ENCODE results near the gene SDK2. TPM values are rescaled to one million over a fixed set of nuclear protein-coding genes. Genes with fewer than 3 reads are reported as not detected.

The SDK2 gene
- total and polyA plus RNA-seq, 3 experiments from 2014 or later: 0.35 to 0.54 (median 0.44) TPM

GRCh38 chr17:73356561-73357170, 287.6 kb downstream of the SDK2 start:
- no peak overlapping the region for H3K4me3 Mint-ChIP-seq
- Histone ChIP-seq H3K4me1 (ENCODE audit: insufficient read depth, low read length) (no peaks in the 10 kb centered on the region), H3K4me3 (ENCODE audit: low read length) (no peak overlapping the region), H3K9me3 (ENCODE audit: low read length) (no peaks in the 10 kb centered on the region), H3K36me3 (ENCODE audit: insufficient read depth, low read length) (no peaks in the 10 kb centered on the region), H3K27me3 (ENCODE audit: insufficient read depth, low read length, poor library complexity, severe bottlenecking) (no peaks in the 10 kb centered on the region), H3K27ac (ENCODE audit: low read depth, low read length) (no peak overlapping the region)
- no peaks in the 10 kb centered on the region for H3K9me3 Mint-ChIP-seq
- CTCF ChIA-PET: interaction anchor here (0.7 kb wide), 1 partner anchor 629 kb away, joined by 3 read pairs; no protein-coding TSS in a partner anchor
- no peaks in the 10 kb centered on the region for H3K27me3 Mint-ChIP-seq
- H3K36me3 Mint-ChIP-seq: no peaks in the 10 kb centered on the region
- no peak for DNase-seq
- H3K27ac Mint-ChIP-seq: peak overlapping the region in 1 of 8 donors; percentile 86
- no peaks in the 10 kb centered on the region for H3K4me1 Mint-ChIP-seq
- POLR2A ChIA-PET: no interaction called here

DNA sequence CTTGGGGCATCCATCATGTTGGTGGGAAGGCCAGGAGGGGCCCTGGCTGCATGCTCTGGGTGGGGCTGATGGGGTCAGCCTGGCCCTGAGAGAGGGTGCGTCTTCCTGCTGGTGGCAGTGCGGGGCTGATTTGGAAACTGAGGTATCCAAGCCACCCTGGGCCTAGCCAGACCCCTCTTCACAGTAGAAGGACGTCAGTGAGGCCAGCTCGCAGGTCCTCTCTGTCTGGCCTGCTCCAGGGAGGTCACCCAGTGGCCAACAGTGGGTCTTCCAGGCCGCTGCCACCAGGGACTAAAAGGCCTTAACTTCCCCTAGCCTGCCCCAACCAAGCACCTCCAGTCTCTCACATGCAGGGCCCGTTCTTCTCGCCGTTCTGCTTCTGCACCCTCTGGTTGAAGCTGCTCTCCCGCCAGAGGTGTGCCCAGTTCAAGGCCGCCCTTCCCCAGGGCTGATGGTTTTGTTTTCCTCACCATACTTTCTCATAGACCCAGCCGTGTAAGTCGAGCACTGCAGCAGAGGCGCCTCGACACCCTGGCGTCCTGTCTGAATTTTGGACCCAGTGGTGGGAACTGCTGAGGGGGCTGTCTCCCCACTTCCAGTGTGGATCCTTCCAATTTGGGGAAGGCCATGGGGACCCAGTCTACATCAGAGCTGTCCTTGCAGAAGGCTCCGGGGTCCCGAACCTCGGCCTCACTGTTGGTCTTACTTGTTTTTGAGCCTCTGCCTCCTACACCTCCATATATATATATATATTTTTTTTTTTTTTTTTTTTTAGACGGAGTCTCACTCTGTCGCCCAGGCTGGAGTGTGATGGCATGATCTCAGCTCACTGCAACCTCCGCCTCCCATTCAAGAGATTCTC, 289.6 kb downstream of the SDK2 start:
- no peaks in the 10 kb centered on the region for H3K4me1 ChIP-seq (ENCODE audit: insufficient read depth, low read length)
- Mint-ChIP-seq H3K4me3 (no peak overlapping the region), H3K27me3 (no peaks in the 10 kb centered on the region), H3K36me3 (no peaks in the 10 kb centered on the region), H3K4me1 (no peaks in the 10 kb centered on the region), H3K9me3 (no peaks in the 10 kb centered on the region), H3K27ac (no peak overlapping the region)
- POLR2A ChIA-PET: interaction anchor here (0.7 kb wide), 1 partner anchor 142 kb away, joined by 3 read pairs; no protein-coding TSS in a partner anchor
- no peaks in the 10 kb centered on the region for H3K9me3 ChIP-seq (ENCODE audit: low read length)
- DNase-seq: no peak
- no peak overlapping the region for H3K4me3 ChIP-seq (ENCODE audit: low read length)
- no peak overlapping the region for H3K27ac ChIP-seq (ENCODE audit: low read depth, low read length)
- no peaks in the 10 kb centered on the region for H3K27me3 ChIP-seq (ENCODE audit: insufficient read depth, low read length, poor library complexity, severe bottlenecking)
- CTCF ChIA-PET: interaction anchor here (1.1 kb wide), 1 partner anchor 15 kb away, joined by 5 read pairs; no protein-coding TSS in a partner anchor
- no peaks in the 10 kb centered on the region for H3K36me3 ChIP-seq (ENCODE audit: insufficient read depth, low read length)

DNA sequence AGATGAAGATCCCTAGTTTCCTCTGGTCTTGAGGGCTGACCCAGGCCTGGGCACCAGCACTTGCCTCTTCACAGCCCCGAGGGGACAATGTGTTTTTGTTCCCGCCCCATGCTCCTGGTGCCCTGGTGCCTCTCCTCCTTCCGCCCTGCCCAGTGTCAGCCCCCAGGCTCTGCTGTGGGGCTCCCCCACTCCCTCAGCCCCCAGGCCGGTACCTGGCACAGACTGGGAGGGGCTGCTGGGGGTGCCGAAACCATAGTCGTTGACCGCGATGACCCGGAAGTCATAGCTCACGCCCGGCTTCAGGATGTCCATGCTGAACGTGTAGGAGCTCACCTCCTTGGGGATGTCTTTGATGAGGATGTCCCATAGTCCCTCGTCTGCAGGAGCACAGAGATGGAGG, 292.0 kb downstream of the SDK2 start:
- no peak overlapping the region for H3K27ac Mint-ChIP-seq
- no peaks in the 10 kb centered on the region for H3K9me3 Mint-ChIP-seq
- Histone ChIP-seq H3K9me3 (ENCODE audit: low read length) (no peaks in the 10 kb centered on the region), H3K27me3 (ENCODE audit: insufficient read depth, low read length, poor library complexity, severe bottlenecking) (no peaks in the 10 kb centered on the region), H3K4me1 (ENCODE audit: insufficient read depth, low read length) (no peaks in the 10 kb centered on the region), H3K4me3 (ENCODE audit: low read length) (no peak overlapping the region), H3K36me3 (ENCODE audit: insufficient read depth, low read length) (no peaks in the 10 kb centered on the region), H3K27ac (ENCODE audit: low read depth, low read length) (no peak overlapping the region)
- H3K36me3 Mint-ChIP-seq: no peaks in the 10 kb centered on the region
- DNase-seq: no peak
- CTCF ChIA-PET: no interaction called here
- H3K4me3 Mint-ChIP-seq: no peak overlapping the region
- POLR2A ChIA-PET: no interaction called here
- no peaks in the 10 kb centered on the region for H3K4me1 Mint-ChIP-seq
- H3K27me3 Mint-ChIP-seq: no peaks in the 10 kb centered on the region

- H3K36me3 ChIP-seq (ENCODE audit: insufficient read depth, low read length): no peaks in the 10 kb centered on the region
- ChIA-PET CTCF (no interaction called here), POLR2A (no interaction called here)
- no peak overlapping the region for H3K4me3 ChIP-seq (ENCODE audit: low read length)
- no peaks in the 10 kb centered on the region for H3K27me3 ChIP-seq (ENCODE audit: insufficient read depth, low read length, poor library complexity, severe bottlenecking)
- Mint-ChIP-seq H3K9me3 (no peaks in the 10 kb centered on the region), H3K27me3 (no peaks in the 10 kb centered on the region), H3K27ac (no peak overlapping the region), H3K36me3 (no peaks in the 10 kb centered on the region), H3K4me1 (no peaks in the 10 kb centered on the region), H3K4me3 (no peak overlapping the region)
- no peaks in the 10 kb centered on the region for H3K9me3 ChIP-seq (ENCODE audit: low read length)
- no peak overlapping the region for H3K27ac ChIP-seq (ENCODE audit: low read depth, low read length)
- DNase-seq: no peak
- H3K4me1 ChIP-seq (ENCODE audit: insufficient read depth, low read length): no peaks in the 10 kb centered on the region
These were observed 292.5 kb downstream of the SDK2 start for GRCh38 chr17:73351764-73352163.

DNA sequence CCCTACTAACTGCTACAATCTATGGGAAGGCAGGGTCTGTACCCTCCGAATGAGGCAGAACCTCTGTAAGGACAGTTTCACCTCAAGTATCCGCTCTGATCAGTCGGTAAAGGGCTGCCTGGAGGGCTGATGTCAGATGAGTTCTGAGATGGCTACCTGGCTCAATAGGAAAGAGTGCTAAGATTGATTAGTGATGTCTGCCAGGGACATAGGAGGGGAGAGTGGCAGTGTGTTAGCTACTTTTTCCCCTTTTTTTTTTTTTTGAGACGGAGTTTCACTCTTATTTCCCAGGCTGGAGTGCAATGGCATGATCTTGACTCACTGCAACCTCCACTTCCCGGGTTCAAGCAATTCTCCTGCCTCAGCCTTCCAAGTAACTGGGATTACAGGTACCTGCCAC, 293.4 kb downstream of the SDK2 start:
- no peaks in the 10 kb centered on the region for H3K36me3 Mint-ChIP-seq
- Histone ChIP-seq H3K36me3 (ENCODE audit: insufficient read depth, low read length) (no peaks in the 10 kb centered on the region), H3K27me3 (ENCODE audit: insufficient read depth, low read length, poor library complexity, severe bottlenecking) (no peaks in the 10 kb centered on the region), H3K4me3 (ENCODE audit: low read length) (no peak overlapping the region), H3K9me3 (ENCODE audit: low read length) (no peaks in the 10 kb centered on the region), H3K27ac (ENCODE audit: low read depth, low read length) (no peak overlapping the region), H3K4me1 (ENCODE audit: insufficient read depth, low read length) (no peaks in the 10 kb centered on the region)
- no peak overlapping the region for H3K4me3 Mint-ChIP-seq
- H3K9me3 Mint-ChIP-seq: no peaks in the 10 kb centered on the region
- CTCF ChIA-PET: no interaction called here
- POLR2A ChIA-PET: no interaction called here
- no peaks in the 10 kb centered on the region for H3K4me1 Mint-ChIP-seq
- no peak for DNase-seq
- H3K27me3 Mint-ChIP-seq: no peaks in the 10 kb centered on the region
- peak overlapping the region in 1 of 8 donors; percentile 24 for H3K27ac Mint-ChIP-seq

DNA sequence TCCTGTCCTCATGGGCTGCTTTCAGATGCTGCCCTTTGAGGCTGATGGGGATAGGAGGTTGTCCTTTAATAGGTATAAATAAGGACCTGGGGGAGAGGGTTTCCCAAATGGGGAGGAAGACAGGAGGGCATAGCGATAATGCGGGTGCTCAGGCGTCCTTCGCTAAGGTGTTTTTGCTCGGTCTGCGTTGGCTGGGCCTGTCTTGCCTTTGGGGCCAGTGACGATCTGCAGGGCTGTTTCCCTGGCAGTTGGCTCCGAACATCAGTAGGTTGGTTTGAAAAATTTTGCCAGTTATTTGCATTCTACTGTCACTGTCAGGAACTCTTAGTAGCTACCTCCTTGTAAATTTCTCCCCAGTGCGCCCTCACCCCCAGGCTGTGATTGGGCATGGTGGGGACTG, 294.6 kb downstream of the SDK2 start:
- H3K27ac Mint-ChIP-seq: no peak overlapping the region
- no peaks in the 10 kb centered on the region for H3K36me3 Mint-ChIP-seq
- no peaks in the 10 kb centered on the region for H3K4me1 ChIP-seq (ENCODE audit: insufficient read depth, low read length)
- H3K4me1 Mint-ChIP-seq: no peaks in the 10 kb centered on the region
- no peaks in the 10 kb centered on the region for H3K36me3 ChIP-seq (ENCODE audit: insufficient read depth, low read length)
- H3K4me3 ChIP-seq (ENCODE audit: low read length): no peak overlapping the region
- H3K9me3 Mint-ChIP-seq: no peaks in the 10 kb centered on the region
- POLR2A ChIA-PET: no interaction called here
- H3K4me3 Mint-ChIP-seq: no peak overlapping the region
- no peak overlapping the region for H3K27ac ChIP-seq (ENCODE audit: low read depth, low read length)
- H3K9me3 ChIP-seq (ENCODE audit: low read length): no peaks in the 10 kb centered on the region
- CTCF ChIA-PET: interaction anchor here (1.7 kb wide), 1 partner anchor 20 kb away, joined by 3 read pairs; no protein-coding TSS in a partner anchor
- no peaks in the 10 kb centered on the region for H3K27me3 ChIP-seq (ENCODE audit: insufficient read depth, low read length, poor library complexity, severe bottlenecking)
- DNase-seq: no peak
- H3K27me3 Mint-ChIP-seq: no peaks in the 10 kb centered on the region

DNA sequence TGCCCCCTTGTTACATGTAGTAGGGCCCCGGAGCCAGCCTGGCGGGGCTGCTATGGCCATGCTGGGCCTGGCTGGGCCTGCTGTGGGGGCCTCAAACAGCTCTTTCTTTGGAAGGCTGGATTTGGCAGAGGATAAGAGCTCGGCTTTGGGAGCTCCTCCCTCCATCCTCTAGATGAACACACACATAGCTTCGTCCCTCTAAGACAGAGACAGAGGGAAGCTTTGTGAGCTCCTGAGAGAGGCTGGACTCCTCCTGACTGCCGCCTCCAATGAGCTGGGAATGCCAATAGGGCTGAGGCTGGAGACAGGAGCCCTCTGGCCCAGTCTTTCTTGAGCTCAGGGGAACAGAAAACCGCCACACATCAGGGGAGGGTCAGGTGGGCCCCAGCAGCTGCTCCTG, 295.1 kb downstream of the SDK2 start:
- no peak for DNase-seq
- Histone ChIP-seq H3K4me1 (ENCODE audit: insufficient read depth, low read length) (no peaks in the 10 kb centered on the region), H3K4me3 (ENCODE audit: low read length) (no peak overlapping the region), H3K36me3 (ENCODE audit: insufficient read depth, low read length) (no peaks in the 10 kb centered on the region), H3K9me3 (ENCODE audit: low read length) (no peaks in the 10 kb centered on the region), H3K27ac (ENCODE audit: low read depth, low read length) (no peak overlapping the region), H3K27me3 (ENCODE audit: insufficient read depth, low read length, poor library complexity, severe bottlenecking) (no peaks in the 10 kb centered on the region)
- Mint-ChIP-seq H3K4me3 (no peak overlapping the region), H3K9me3 (no peaks in the 10 kb centered on the region), H3K27me3 (no peaks in the 10 kb centered on the region), H3K36me3 (no peaks in the 10 kb centered on the region), H3K27ac (no peak overlapping the region), H3K4me1 (no peaks in the 10 kb centered on the region)
- ChIA-PET CTCF (interaction anchor here (1.7 kb wide), 1 partner anchor 21 kb away, joined by 3 read pairs; no protein-coding TSS in a partner anchor), POLR2A (no interaction called here)

DNA sequence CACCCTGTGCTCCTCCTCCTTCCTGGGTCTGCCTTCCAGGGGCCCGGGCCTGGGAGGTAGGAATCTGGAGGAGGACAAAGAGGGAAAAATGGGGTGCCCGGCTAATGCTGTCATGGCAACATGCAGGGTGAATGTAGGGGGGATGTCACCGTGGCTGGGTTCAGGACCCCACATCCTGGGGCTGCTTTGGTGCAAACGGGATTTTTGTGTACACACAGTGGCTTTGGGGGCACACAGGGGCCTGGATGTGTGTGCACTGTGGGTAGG, 295.5 kb downstream of the SDK2 start:
- CTCF ChIA-PET: interaction anchor here (1.7 kb wide), 1 partner anchor 21 kb away, joined by 3 read pairs; no protein-coding TSS in a partner anchor
- H3K4me3 Mint-ChIP-seq: no peak overlapping the region
- H3K4me3 ChIP-seq (ENCODE audit: low read length): no peak overlapping the region
- H3K36me3 ChIP-seq (ENCODE audit: insufficient read depth, low read length): no peaks in the 10 kb centered on the region
- H3K4me1 ChIP-seq (ENCODE audit: insufficient read depth, low read length): no peaks in the 10 kb centered on the region
- H3K9me3 Mint-ChIP-seq: no peaks in the 10 kb centered on the region
- H3K27ac ChIP-seq (ENCODE audit: low read depth, low read length): no peak overlapping the region
- POLR2A ChIA-PET: no interaction called here
- no peak overlapping the region for H3K27ac Mint-ChIP-seq
- no peaks in the 10 kb centered on the region for H3K9me3 ChIP-seq (ENCODE audit: low read length)
- no peaks in the 10 kb centered on the region for H3K36me3 Mint-ChIP-seq
- no peaks in the 10 kb centered on the region for H3K27me3 ChIP-seq (ENCODE audit: insufficient read depth, low read length, poor library complexity, severe bottlenecking)
- no peaks in the 10 kb centered on the region for H3K4me1 Mint-ChIP-seq
- H3K27me3 Mint-ChIP-seq: peaks cover 0 to 3% of the 10 kb centered on the region in 2 donors
- no peak for DNase-seq

Measured in CD8-positive, alpha-beta memory T cell (primary cell).